GM19463 (cell line): ENCODE results near the gene RPP25.
"Not testable (repeated sequence)": the region's sequence is repeated elsewhere in the genome, so short reads cannot be mapped to it uniquely, and the experiment has no call there.

Source experiments
- ATAC-seq: cut with Tn5 transposase; IDR thresholded peaks from one replicate; pipeline ENCODE4 v1.9.1; 2021; ENCODE audit warnings: mild to moderate bottlenecking, moderate library complexity; ENCODE audit not compliant: unreplicated experiment

The RPP25 gene

GRCh38 chr15:74924525-74924924 is 32.0 kb downstream of the RPP25 start:
- ATAC-seq = no peak

- ATAC-seq = no peak
These were observed 36.1 kb downstream of the RPP25 start for GRCh38 chr15:74920456-74920855.

DNA sequence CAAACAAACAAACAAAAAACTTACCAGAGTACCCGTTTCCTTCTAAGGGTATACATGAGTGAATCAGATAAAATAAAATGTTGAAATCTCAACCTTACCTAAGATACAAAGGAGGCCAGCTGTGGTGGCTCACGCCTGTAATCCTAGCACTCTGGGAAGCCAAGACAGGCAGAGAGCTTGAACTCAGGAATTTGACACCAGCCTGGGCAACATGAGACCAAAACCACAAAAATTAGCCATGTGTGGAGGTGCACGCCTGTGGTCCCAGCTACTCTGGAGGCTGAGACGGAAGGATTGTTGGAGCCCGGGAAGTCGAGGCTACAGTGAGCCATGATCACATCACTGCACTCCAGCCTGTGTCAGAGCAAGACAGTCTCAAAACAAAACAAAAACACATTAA is 38.9 kb downstream of the RPP25 start:
- no peak for ATAC-seq

GRCh38 chr15:74913799-74914198 is 42.8 kb downstream of the RPP25 start:
- ATAC-seq = not testable (repeated sequence)

GRCh38 chr15:74913041-74913440 is 43.5 kb downstream of the RPP25 start:
- ATAC-seq = no peak

- ATAC-seq = no peak
These were observed 47.9 kb downstream of the RPP25 start for GRCh38 chr15:74908635-74909034.

GRCh38 chr15:74907163-74907870 is 49.3 kb downstream of the RPP25 start:
- no peak for ATAC-seq

DNA sequence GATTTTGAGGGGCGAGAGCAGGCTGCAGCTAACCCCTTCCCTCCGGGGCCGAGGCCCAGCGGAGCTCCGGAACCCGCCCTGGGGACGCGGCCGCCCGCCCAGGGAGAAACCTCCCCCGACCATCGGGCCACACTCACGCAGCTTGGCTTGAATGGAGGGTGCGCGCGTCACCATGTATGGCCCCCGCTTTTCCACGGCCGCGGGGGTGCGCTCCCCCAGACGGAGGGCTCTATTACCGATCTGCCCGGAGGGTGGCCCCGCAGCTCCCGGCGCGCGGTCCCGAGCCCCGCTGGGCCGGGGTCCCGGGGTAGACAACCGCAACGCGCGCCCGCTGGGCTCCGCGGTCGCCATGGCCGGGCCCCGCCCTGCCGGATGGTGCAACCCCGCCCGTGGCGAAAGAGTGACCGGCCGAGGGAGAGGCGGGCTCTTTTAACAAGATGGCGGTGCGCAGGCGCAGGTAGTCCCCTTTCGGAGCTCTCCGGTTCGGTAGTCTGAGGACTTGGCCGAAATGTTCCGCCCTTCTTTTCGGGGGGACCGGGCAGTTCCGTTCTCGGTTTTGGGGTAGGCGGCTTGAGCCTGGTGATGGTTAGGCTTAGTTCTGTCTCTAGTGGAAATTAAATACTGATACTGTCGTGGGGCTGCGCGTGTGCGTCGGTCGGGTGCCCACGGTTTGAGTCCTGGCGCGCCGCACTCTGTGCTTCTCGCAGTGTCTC is 50.0 kb downstream of the RPP25 start, which contains the start of gene FAM219B:
TSS of gene FAM219B (minus strand) at position 402 of the 713 bp plus-strand sequence. CDS start at position 351, 51 bp downstream.
- peak; percentile 89 for ATAC-seq

DNA sequence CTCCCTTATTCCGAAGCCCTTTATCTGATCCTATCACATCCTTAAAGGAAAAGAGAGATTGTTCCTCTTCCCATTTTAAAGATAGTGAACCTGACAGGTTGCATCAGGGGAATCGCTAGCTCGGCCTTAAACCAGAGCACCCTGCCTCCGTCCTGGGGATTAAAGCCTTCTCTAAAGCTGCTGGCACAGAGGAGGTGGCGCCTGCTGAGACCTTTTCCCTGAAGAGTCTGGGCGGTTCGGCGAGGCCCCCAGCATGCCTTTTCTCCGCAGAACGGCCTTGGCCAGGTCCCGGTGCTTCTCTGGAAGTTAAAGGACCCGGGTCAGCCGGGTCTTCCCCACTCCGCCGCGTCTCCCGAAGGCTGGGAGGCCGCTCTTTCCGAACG is 50.5 kb downstream of the RPP25 start:
- ATAC-seq = peak; percentile 14
